ENCODE results near the gene CCKAR.

The CCKAR gene

GRCh38 chr4:26489101-26489985 is 941 bp downstream of the CCKAR start:
- no peak for DNase-seq

- DNase-seq, result no peak
These were observed 4.6 kb downstream of the CCKAR start for GRCh38 chr4:26485684-26486083.

GRCh38 chr4:26484516-26484915 is 5.8 kb downstream of the CCKAR start:
- no peak for DNase-seq

- no peak for DNase-seq
These were observed 6.2 kb downstream of the CCKAR start for GRCh38 chr4:26484032-26484515.

- DNase-seq, result no peak
These were observed 7.5 kb downstream of the CCKAR start for GRCh38 chr4:26482508-26483462.

- no peak for DNase-seq
These were observed 12.0 kb downstream of the CCKAR start for GRCh38 chr4:26478330-26478729.

- no peak for DNase-seq
These were observed 13.7 kb downstream of the CCKAR start for GRCh38 chr4:26476545-26476944.

- no peak for DNase-seq
These were observed 14.6 kb downstream of the CCKAR start for GRCh38 chr4:26475716-26476115.

GRCh38 chr4:26474551-26474950 is 15.7 kb downstream of the CCKAR start:
- no peak for DNase-seq

GRCh38 chr4:26473893-26474292 is 16.4 kb downstream of the CCKAR start:
- no peak for DNase-seq

GRCh38 chr4:26471890-26472289 is 18.4 kb downstream of the CCKAR start:
- no peak for DNase-seq

GRCh38 chr4:26468977-26469376 is 21.3 kb downstream of the CCKAR start:
- DNase-seq, result no peak

- DNase-seq, result no peak
These were observed 21.9 kb downstream of the CCKAR start for GRCh38 chr4:26468283-26468949.

GRCh38 chr4:26467724-26468123 is 22.6 kb downstream of the CCKAR start:
- no peak for DNase-seq

GRCh38 chr4:26466578-26467270 is 23.6 kb downstream of the CCKAR start:
- no peak for DNase-seq

GRCh38 chr4:26464420-26465095 is 25.7 kb downstream of the CCKAR start:
- no peak for DNase-seq

- DNase-seq, result no peak
These were observed 26.9 kb downstream of the CCKAR start for GRCh38 chr4:26463386-26463785.

GRCh38 chr4:26462874-26463273 is 27.4 kb downstream of the CCKAR start:
- no peak for DNase-seq

GRCh38 chr4:26459756-26460530 is 30.3 kb downstream of the CCKAR start:
- DNase-seq, result no peak

- DNase-seq, result no peak
These were observed 31.1 kb downstream of the CCKAR start for GRCh38 chr4:26459054-26459755.
